Muscle layer of colon (tissue), 2 donors: ENCODE data around the gene NAV2.

Source experiments
- H3K27ac ChIP-seq: one replicate; pipeline ENCODE4 v1.7.0; 2013; ENCODE audit warnings: low read depth, mild to moderate bottlenecking, low read length, moderate library complexity
- H3K27me3 ChIP-seq, 2 donors: one replicate each; pipeline ENCODE4 v1.7.0; 2013; ENCODE audit warnings: low read length in 2 of 2, mild to moderate bottlenecking in 2 of 2; ENCODE audit not compliant: insufficient read depth in 2 of 2, control insufficient read depth in 1 of 2
- H3K36me3 ChIP-seq: one replicate; pipeline ENCODE4 v1.7.0; 2013; ENCODE audit warnings: mild to moderate bottlenecking, low read length; ENCODE audit not compliant: insufficient read depth
- H3K4me1 ChIP-seq: one replicate; pipeline ENCODE4 v1.7.0; 2013; ENCODE audit warnings: mild to moderate bottlenecking, low read length; ENCODE audit not compliant: insufficient read depth
- H3K4me3 ChIP-seq, 2 donors: one replicate each; pipeline ENCODE4 v1.7.0; 2013; ENCODE audit warnings: low read length in 2 of 2, low read depth in 1 of 2, mild to moderate bottlenecking in 1 of 2, moderate library complexity in 1 of 2
- H3K9ac ChIP-seq: one replicate; pipeline ENCODE4 v1.7.0; 2013; ENCODE audit warnings: low read length
- H3K9me3 ChIP-seq: one replicate; pipeline ENCODE4 v1.7.0; 2013; ENCODE audit warnings: mild to moderate bottlenecking, low read length
- donor health status: abdominal sarcoma.
- donor health status: Adenocarcinoma of cecum.

The NAV2 gene, protein sequence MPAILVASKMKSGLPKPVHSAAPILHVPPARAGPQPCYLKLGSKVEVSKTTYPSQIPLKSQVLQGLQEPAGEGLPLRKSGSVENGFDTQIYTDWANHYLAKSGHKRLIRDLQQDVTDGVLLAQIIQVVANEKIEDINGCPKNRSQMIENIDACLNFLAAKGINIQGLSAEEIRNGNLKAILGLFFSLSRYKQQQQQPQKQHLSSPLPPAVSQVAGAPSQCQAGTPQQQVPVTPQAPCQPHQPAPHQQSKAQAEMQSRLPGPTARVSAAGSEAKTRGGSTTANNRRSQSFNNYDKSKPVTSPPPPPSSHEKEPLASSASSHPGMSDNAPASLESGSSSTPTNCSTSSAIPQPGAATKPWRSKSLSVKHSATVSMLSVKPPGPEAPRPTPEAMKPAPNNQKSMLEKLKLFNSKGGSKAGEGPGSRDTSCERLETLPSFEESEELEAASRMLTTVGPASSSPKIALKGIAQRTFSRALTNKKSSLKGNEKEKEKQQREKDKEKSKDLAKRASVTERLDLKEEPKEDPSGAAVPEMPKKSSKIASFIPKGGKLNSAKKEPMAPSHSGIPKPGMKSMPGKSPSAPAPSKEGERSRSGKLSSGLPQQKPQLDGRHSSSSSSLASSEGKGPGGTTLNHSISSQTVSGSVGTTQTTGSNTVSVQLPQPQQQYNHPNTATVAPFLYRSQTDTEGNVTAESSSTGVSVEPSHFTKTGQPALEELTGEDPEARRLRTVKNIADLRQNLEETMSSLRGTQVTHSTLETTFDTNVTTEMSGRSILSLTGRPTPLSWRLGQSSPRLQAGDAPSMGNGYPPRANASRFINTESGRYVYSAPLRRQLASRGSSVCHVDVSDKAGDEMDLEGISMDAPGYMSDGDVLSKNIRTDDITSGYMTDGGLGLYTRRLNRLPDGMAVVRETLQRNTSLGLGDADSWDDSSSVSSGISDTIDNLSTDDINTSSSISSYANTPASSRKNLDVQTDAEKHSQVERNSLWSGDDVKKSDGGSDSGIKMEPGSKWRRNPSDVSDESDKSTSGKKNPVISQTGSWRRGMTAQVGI (N-terminal part only)

GRCh38 chr11:19712281-19713195, at the start of gene NAV2:
Gene NAV2, plus strand, starts transcription at chr11:19712837. Its CDS starts 859 bp downstream, at chr11:19713696.
- Histone ChIP-seq H3K27ac (peak within 1 kb of the TSS; percentile 96), H3K4me3 (peak within 1 kb of the TSS; percentile 86 to 90), H3K9ac (peak within 1 kb of the TSS; percentile 81), H3K27me3 (peaks cover 0 to 9% of the 10 kb centered on the region in 2 donors), H3K4me1 (peaks cover 40% of the 10 kb centered on the region), H3K36me3 (no peaks in the 10 kb centered on the region), H3K9me3 (no peaks in the 10 kb centered on the region)

DNA sequence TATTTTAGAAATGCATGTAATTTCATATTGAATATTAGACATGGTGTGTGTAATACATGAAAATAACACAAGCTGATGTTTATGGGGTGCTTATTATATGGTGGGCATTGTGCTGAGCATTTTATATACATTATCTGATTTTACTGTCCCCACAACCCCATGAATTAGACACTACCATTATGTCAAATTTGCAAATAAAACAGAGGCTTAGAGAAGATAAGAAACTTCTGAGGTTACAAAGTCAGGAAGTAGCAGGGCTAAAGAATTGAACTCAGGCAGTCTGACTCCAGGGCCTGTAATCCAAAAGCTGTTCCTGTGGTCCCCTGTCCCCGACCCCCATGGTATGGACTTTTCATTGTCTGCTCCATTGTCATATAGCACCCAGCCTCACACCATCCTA, 49.4 kb upstream of the NAV2 start:
- H3K4me1 ChIP-seq, result peaks cover 22% of the 10 kb centered on the region
- H3K36me3 ChIP-seq, result no peaks in the 10 kb centered on the region
- H3K9me3 ChIP-seq, result no peaks in the 10 kb centered on the region

GRCh38 chr11:19664886-19665548, 47.6 kb upstream of the NAV2 start:
- Histone ChIP-seq H3K36me3 (no peaks in the 10 kb centered on the region), H3K27ac (no peak overlapping the region), H3K4me3 (no peak overlapping the region), H3K9ac (no peak overlapping the region), H3K4me1 (peaks cover 19% of the 10 kb centered on the region), H3K27me3 (no peaks in the 10 kb centered on the region), H3K9me3 (no peaks in the 10 kb centered on the region)

More for the DNA sequence above, 49.4 kb upstream of the NAV2 start:
- H3K4me3 ChIP-seq, result no peak overlapping the region
- H3K9ac ChIP-seq, result no peak overlapping the region
- no peak overlapping the region for H3K27ac ChIP-seq
- no peaks in the 10 kb centered on the region for H3K27me3 ChIP-seq

GRCh38 chr11:19666951-19667350, 45.7 kb upstream of the NAV2 start:
- H3K4me3 ChIP-seq, result no peak overlapping the region
- no peak overlapping the region for H3K9ac ChIP-seq
- H3K36me3 ChIP-seq, result no peaks in the 10 kb centered on the region
- no peak overlapping the region for H3K27ac ChIP-seq
- H3K27me3 ChIP-seq, result no peaks in the 10 kb centered on the region
- H3K9me3 ChIP-seq, result no peaks in the 10 kb centered on the region
- peaks cover 24% of the 10 kb centered on the region for H3K4me1 ChIP-seq

DNA sequence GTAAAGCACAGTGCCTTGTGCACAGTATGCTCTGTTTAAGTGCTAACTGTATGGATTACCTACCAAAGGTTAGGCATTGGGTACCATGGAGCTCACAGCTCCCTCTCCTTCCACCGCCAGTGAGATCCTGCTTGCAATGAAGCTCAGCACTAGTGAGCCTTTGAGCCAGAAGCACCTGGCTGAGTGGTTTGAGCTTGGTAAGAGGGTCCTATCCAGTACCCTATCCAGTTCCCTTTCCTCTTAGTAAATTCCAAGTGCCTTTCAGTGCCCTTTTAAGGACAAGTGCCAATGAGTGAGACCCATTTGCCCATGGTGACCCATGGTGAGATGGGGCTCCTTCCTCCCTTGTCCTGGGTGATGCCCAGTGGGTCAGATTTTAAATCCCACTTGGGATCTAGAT, 43.1 kb upstream of the NAV2 start:
- H3K27ac ChIP-seq, result peak overlapping the region; percentile 67
- H3K27me3 ChIP-seq, result no peaks in the 10 kb centered on the region
- H3K36me3 ChIP-seq, result no peaks in the 10 kb centered on the region
- H3K9me3 ChIP-seq, result no peaks in the 10 kb centered on the region
- peaks cover 49% of the 10 kb centered on the region for H3K4me1 ChIP-seq
- H3K9ac ChIP-seq, result no peak overlapping the region
- H3K4me3 ChIP-seq, result no peak overlapping the region

- H3K27me3 ChIP-seq, result no peaks in the 10 kb centered on the region
- H3K9me3 ChIP-seq, result no peaks in the 10 kb centered on the region
- H3K9ac ChIP-seq, result no peak overlapping the region
- H3K4me3 ChIP-seq, result peak overlapping the region in 1 of 2 donors; percentile 6
- peaks cover 56% of the 10 kb centered on the region for H3K4me1 ChIP-seq
- no peaks in the 10 kb centered on the region for H3K36me3 ChIP-seq
- peak overlapping the region; percentile 67 for H3K27ac ChIP-seq
These were observed 42.4 kb upstream of the NAV2 start for GRCh38 chr11:19670030-19670791.

DNA sequence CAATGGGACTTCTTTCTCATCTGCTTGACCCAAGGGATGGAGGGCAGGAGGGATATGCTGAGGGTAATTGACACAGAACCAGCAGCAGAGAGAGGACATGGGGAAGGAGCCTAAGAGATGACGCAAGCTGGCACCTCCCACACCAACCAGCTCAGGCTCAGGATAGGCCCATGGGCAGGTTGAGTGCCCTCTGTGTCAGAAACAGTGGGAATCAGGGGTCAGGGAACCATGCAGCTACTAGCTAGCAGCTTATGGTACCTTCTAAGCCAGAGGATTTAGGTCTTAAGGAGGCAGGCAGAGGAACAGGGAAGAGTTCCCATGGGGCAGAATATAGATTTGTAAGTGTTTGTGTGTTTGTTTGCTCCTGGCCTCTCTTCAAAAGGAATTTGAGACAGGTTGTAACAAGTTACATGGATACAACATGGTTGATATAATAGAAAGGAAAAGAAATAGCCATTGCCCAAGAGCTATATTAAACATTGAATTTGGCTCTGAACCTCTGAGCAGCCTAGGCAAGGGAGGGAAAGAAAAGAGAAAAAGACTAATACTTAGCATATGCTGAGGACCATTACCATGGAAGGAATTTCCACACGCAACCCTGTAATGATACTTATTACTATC, 39.9 kb upstream of the NAV2 start:
- no peaks in the 10 kb centered on the region for H3K9me3 ChIP-seq
- no peaks in the 10 kb centered on the region for H3K36me3 ChIP-seq
- no peak overlapping the region for H3K4me3 ChIP-seq
- peak overlapping the region; percentile 24 for H3K9ac ChIP-seq
- H3K4me1 ChIP-seq, result peaks cover 80% of the 10 kb centered on the region
- peak overlapping the region; percentile 67 for H3K27ac ChIP-seq
- H3K27me3 ChIP-seq, result no peaks in the 10 kb centered on the region

DNA sequence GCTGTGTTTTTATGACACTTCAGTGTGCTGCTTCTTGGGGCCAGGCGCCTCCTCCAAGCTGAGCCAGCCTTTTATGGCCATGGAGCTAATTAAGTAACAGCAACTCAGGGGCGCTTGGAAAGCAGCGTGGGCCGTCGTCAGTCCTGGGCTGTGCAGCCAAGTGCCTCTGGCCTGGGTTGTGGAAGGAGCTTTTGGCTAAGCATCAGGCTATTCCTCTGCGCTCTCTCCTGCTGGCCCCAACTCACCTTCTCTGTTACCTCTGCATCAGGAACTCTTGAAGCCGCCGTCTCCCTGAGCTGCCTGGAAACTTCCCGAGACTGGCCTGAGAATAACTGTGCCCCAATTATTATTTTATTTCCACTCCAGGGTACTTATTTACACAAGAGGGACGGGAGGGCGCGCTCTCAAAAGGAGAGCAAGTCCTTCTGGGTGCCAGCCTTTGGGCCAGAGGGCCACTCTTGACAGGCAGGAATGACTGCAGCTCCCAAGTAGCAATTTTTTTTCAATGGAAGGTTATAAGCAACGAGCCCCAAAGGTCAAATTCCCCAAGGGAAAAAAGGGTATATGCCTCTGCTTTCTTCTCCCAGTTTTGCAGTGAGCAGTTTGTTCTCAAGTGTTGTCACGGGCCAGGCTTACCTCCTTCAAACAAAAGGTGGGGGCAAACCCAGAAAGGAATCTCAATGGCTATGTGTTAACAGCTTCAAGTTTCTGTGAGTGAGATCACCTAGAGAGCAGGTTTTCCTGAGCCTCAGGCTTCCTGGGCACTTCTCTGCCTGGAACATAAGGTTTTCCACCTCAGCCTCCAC, 38.5 kb upstream of the NAV2 start:
- Histone ChIP-seq H3K27ac (peak overlapping the region; percentile 67), H3K4me3 (no peak overlapping the region), H3K9me3 (no peaks in the 10 kb centered on the region), H3K9ac (peak overlapping the region; percentile 22), H3K36me3 (no peaks in the 10 kb centered on the region), H3K27me3 (no peaks in the 10 kb centered on the region), H3K4me1 (peaks cover 91% of the 10 kb centered on the region)

DNA sequence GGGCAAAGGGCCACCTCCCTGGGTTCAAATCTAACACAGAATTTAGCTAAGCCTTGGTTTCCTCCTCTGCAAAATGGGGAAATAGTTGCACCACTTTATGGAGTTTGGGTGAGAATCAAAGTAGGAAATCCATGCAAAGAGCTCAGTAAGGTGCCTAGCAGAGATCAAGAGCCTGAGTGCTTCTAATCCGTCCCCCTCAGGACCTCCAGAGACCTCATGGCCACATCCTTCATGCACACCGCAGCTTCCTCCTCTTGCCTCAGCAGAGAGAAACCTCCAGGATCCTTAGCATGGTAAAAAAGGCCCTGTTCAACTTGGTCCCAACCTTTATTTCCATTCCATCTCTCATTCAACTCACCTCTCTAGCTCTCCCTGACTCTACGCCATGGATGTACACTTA, 37.8 kb upstream of the NAV2 start:
- H3K9ac ChIP-seq, result no peak overlapping the region
- peaks cover 93% of the 10 kb centered on the region for H3K4me1 ChIP-seq
- no peaks in the 10 kb centered on the region for H3K27me3 ChIP-seq
- no peaks in the 10 kb centered on the region for H3K9me3 ChIP-seq
- H3K27ac ChIP-seq, result peak overlapping the region; percentile 67
- H3K4me3 ChIP-seq, result no peak overlapping the region
- H3K36me3 ChIP-seq, result no peaks in the 10 kb centered on the region
